A549 (cell line): Measurements from ENCODE around the gene GNAT3. TPM values are rescaled to one million over a fixed set of nuclear protein-coding genes. Genes with fewer than 3 reads are reported as not detected.

Source experiments
- ATAC-seq, 2 experiments: fragments of 200-7000 bp in 1 of 2; fragments of >200 bp in 1 of 2; cut with Nextera tagmentation in 1 of 2; cut with Tn5 transposase in 1 of 2; 3 replicates each; pipeline versions ENCODE4 v1.8.0 to v1.9.1; 2018 to 2020; ENCODE audit warnings: mild to moderate bottlenecking in 1 of 2, moderate library complexity in 1 of 2
- CTCF ChIA-PET: fragments of 300-600 bp; sonication (Branson Sonifier 250); formaldehyde crosslinking; extraction: SDS; loops from one replicate; lab custom pipeline; 2021; ENCODE audit warnings: antibody characterized with exemption, inconsistent platforms; lab: Yijun Ruan, JAX
- POLR2A ChIA-PET: fragments of 350-600 bp; formaldehyde crosslinking; extraction: SDS; loops from one replicate; lab custom pipeline; 2021; ENCODE audit warnings: antibody characterized with exemption, inconsistent platforms; lab: Yijun Ruan, JAX
- DNase-seq, 2 experiments: peaks; one replicate each; pipeline versions ENCODE4 v3.0.0 to v3.0.0-alpha.2; 2011 to 2016; ENCODE audit warnings: low read depth in 1 of 2, low spot score in 1 of 2
- FAIRE-seq: peaks from 2 replicates; lab custom pipeline; 2011; peaks lifted over from hg19 to GRCh38; lab: Jason Lieb, UNC
- H3K27ac ChIP-seq, 2 experiments: fragments of >200 bp; sonication (Bioruptor Twin); formaldehyde crosslinking; 3 replicates each; pipeline ENCODE4 v1.5.1; 2016 to 2017
- H3K4me1 ChIP-seq: fragments of >200 bp; sonication (Bioruptor Twin); formaldehyde crosslinking; 3 replicates; pipeline ENCODE4 v1.6.1; 2016
- H3K4me2 ChIP-seq: fragments of >200 bp; sonication (Bioruptor Twin); formaldehyde crosslinking; 3 replicates; pipeline ENCODE4 v1.6.1; 2016
- H3K4me3 ChIP-seq: fragments of >200 bp; sonication (Bioruptor Twin); formaldehyde crosslinking; 3 replicates; pipeline ENCODE4 v1.5.1; 2016
- H3K9me3 ChIP-seq: fragments of >200 bp; sonication (Bioruptor Twin); formaldehyde crosslinking; 3 replicates; pipeline ENCODE4 v1.6.1; 2016
- ATOH8 ChIP-seq: fragments of 250-450 bp; sonication (Bioruptor Pico); IDR thresholded peaks from 2 replicates; pipeline ENCODE4 v1.5.0; 2020; ENCODE audit warnings: low read depth, mild to moderate bottlenecking, moderate library complexity
- CBX8 ChIP-seq: fragments of 200-600 bp; sonication (generic); IDR thresholded peaks from 2 replicates; pipeline ENCODE4 v1.6.1; 2016
- CEBPB ChIP-seq, 2 experiments: fragments of >200 bp in 1 of 2; sonication (Bioruptor Twin) in 1 of 2; formaldehyde crosslinking in 1 of 2; IDR thresholded peaks; 2 replicates each; pipeline ENCODE4 v1.6.1; 2012 to 2016
- CHD2 ChIP-seq: fragments of 150-350 bp; IDR thresholded peaks from 2 replicates; pipeline ENCODE4 v1.6.1; 2014; ENCODE audit warnings: low read length; ENCODE audit not compliant: partially characterized antibody
- ELK1 ChIP-seq: fragments of 150-350 bp; IDR thresholded peaks from 2 replicates; pipeline ENCODE4 v1.6.1; 2014; ENCODE audit warnings: low read depth, mild to moderate bottlenecking, low read length
- FOSL2 ChIP-seq, 2 experiments: fragments of 450-650 bp in 1 of 2; fragments of >200 bp in 1 of 2; sonication (Bioruptor Twin) in 1 of 2; formaldehyde crosslinking; IDR thresholded peaks; 2 replicates each; pipeline versions ENCODE4 v1.5.0 to v1.6.1; 2016 to 2020; ENCODE audit warnings: mild to moderate bottlenecking in 1 of 2, moderate library complexity in 1 of 2
- HDAC2 ChIP-seq: fragments of 200-600 bp; sonication (generic); IDR thresholded peaks from 2 replicates; pipeline ENCODE4 v1.6.1; 2016
- HEYL ChIP-seq: fragments of 250-450 bp; sonication (Bioruptor Pico); IDR thresholded peaks from 2 replicates; pipeline ENCODE4 v1.8.0; 2021; ENCODE audit warnings: mild to moderate bottlenecking, moderate library complexity
- HMGXB4 ChIP-seq: fragments of 250-450 bp; sonication (Bioruptor Pico); IDR thresholded peaks from 2 replicates; pipeline ENCODE4 v1.5.0; 2021; ENCODE audit warnings: mild to moderate bottlenecking, moderate library complexity, borderline replicate concordance
- HOXA7 ChIP-seq: fragments of 250-450 bp; sonication (Bioruptor Pico); IDR thresholded peaks from 2 replicates; pipeline ENCODE4 v1.5.0; 2020; ENCODE audit warnings: mild to moderate bottlenecking, moderate library complexity
- HOXB5 ChIP-seq: fragments of 250-450 bp; sonication (Bioruptor Pico); IDR thresholded peaks from 2 replicates; pipeline ENCODE4 v1.5.0; 2020; ENCODE audit warnings: mild to moderate bottlenecking, moderate library complexity
- KDM5A ChIP-seq: fragments of 200-600 bp; sonication (generic); IDR thresholded peaks from 2 replicates; pipeline ENCODE4 v1.6.1; 2016; ENCODE audit warnings: antibody characterized with exemption, mild to moderate bottlenecking
- MAFK ChIP-seq: fragments of 450-650 bp; IDR thresholded peaks from 2 replicates; pipeline ENCODE4 v1.6.1; 2014; ENCODE audit not compliant: partially characterized antibody
- MYC ChIP-seq: IDR thresholded peaks from 2 replicates; pipeline ENCODE4 v1.6.1; 2012; ENCODE audit warnings: mild to moderate bottlenecking, inconsistent platforms, low read length, improper control_type of control experiment, borderline replicate concordance
- NFE2L2 ChIP-seq: fragments of 150-350 bp; conservative IDR thresholded peaks from 2 replicates; pipeline ENCODE4 v1.6.1; 2014; ENCODE audit warnings: low read length
- PHF8 ChIP-seq: fragments of 200-600 bp; sonication (generic); IDR thresholded peaks from 2 replicates; pipeline ENCODE4 v1.6.1; 2016; ENCODE audit warnings: low read depth, mild to moderate bottlenecking, antibody characterized with exemption, moderate library complexity, borderline replicate concordance
- POLR2A ChIP-seq: IDR thresholded peaks from 2 replicates; pipeline ENCODE4 v1.6.1; 2012; ENCODE audit warnings: mild to moderate bottlenecking, low read length
- RARB ChIP-seq: fragments of 250-450 bp; sonication (Bioruptor Pico); IDR thresholded peaks from 2 replicates; pipeline ENCODE4 v1.8.0; 2021; ENCODE audit warnings: mild to moderate bottlenecking, moderate library complexity
- RFX5 ChIP-seq: fragments of 450-650 bp; IDR thresholded peaks from 2 replicates; pipeline ENCODE4 v1.7.1; 2014; ENCODE audit warnings: antibody characterized with exemption, mild to moderate bottlenecking, moderate library complexity
- SREBF2 ChIP-seq: fragments of 450-650 bp; IDR thresholded peaks from 2 replicates; pipeline ENCODE4 v1.6.1; 2014; ENCODE audit warnings: mild to moderate bottlenecking, moderate library complexity
- ZFP36 ChIP-seq: fragments of 450-650 bp; IDR thresholded peaks from 2 replicates; pipeline ENCODE4 v1.6.1; 2014; ENCODE audit warnings: borderline replicate concordance; ENCODE audit not compliant: partially characterized antibody
- ZSCAN20 ChIP-seq: fragments of 250-450 bp; sonication (Bioruptor Pico); IDR thresholded peaks from 2 replicates; pipeline ENCODE4 v1.8.0; 2022; ENCODE audit warnings: mild to moderate bottlenecking, moderate library complexity
- WGBS: methylation state at CpG from one replicate; pipeline ENCODE4 v1.1.6; 2017; ENCODE audit errors: missing lambda C conversion rate; 5-methylcytosine and 5-hydroxymethylcytosine counted together
- polyA plus RNA-seq, 4 experiments: library from polyadenylated mRNA; depleted of rRNA in 3 of 4; stranded (reverse); fragments of >200 nt; fragmentation: RNase III in 1 of 4; extraction: RNeasy Plus Mini Kit Qiagen cat#74134 plus additional on column Dnase treatment in 1 of 4; gene quantifications; 2 replicates in 3 of 4; 3 replicates in 1 of 4; pipeline ENCODE4 v1.2.3, GENCODE V29; 2011 to 2017
- TF ChIP-seq, protein P1 (sequence below): fragments of >200 bp; sonication (Bioruptor Twin); formaldehyde crosslinking; IDR thresholded peaks from 3 replicates; pipeline ENCODE4 v1.6.1; 2016
- TF ChIP-seq, protein P2 (sequence below): IDR thresholded peaks from 2 replicates; pipeline ENCODE4 v1.6.1; 2012
- TF ChIP-seq, protein P3 (sequence below): IDR thresholded peaks from 2 replicates; pipeline ENCODE4 v1.6.1; 2012

GNAT3 gene
- polyA plus RNA-seq, 2 of the 4 experiments (the other 2 are of a cell fraction), result not detected

GRCh38 chr7:80536426-80536825 lies 24.6 kb upstream of the GNAT3 start:
- Histone ChIP-seq H3K4me2 (no peak overlapping the region), H3K9me3 (no peaks in the 10 kb centered on the region), H3K4me3 (no peak overlapping the region), H3K4me1 (no peaks in the 10 kb centered on the region), H3K27ac (no peak overlapping the region)
- DNase-seq, result no peak
- TF ChIP-seq MAFK (no peak), HOXA7 (CRISPR knock-in tag) (no peak), SREBF2 (no peak), KDM5A (no peak), RFX5 (no peak), CEBPB (IDR thresholded peaks at IDR 0.05) (no peak)
- ChIA-PET CTCF (no interaction called here), POLR2A (no interaction called here)
- no peak for ATAC-seq
- 84% methylated on average over 2 of the region's 2 CpGs for WGBS
- no peak for FAIRE-seq

DNA sequence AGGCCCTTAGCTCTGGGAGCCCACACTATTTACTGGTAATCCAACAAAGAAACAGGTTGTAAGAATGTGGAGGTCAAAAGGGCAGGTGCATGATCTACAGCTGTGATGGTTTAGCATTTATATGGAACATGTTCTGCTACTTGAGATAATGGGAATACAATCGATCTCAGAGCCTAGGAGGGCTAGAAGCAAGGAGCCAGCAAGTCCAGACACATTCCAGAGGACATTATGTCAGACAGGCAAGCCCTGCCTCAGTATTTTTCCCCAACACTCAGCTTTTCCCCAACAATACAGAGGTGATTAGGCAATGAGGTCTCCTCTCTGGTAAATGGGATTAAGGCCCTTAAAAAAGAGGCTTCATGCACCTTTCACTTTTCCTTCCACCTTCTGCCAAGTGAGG lies 21.4 kb upstream of the GNAT3 start:
- no peak overlapping the region for H3K4me2 ChIP-seq
- TF ChIP-seq MAFK, result no peak
- TF ChIP-seq HMGXB4 (CRISPR knock-in tag), result no peak
- TF ChIP-seq RARB (CRISPR knock-in tag), result no peak
- TF ChIP-seq ELK1, result no peak
- TF ChIP-seq HEYL (CRISPR knock-in tag), result no peak
- TF ChIP-seq HOXB5 (CRISPR knock-in tag), result no peak
- TF ChIP-seq, all 56 proteins: peak for 0
- ATAC-seq (no peak), FAIRE-seq (no peak), DNase-seq (no peak)
- Histone ChIP-seq H3K27ac (no peak overlapping the region), H3K4me1 (no peaks in the 10 kb centered on the region), H3K4me3 (no peak overlapping the region), H3K9me3 (no peaks in the 10 kb centered on the region)
- ChIA-PET CTCF (no interaction called here), POLR2A (no interaction called here)
- 27% methylated on average over 1 of the region's 1 CpG for WGBS

DNA sequence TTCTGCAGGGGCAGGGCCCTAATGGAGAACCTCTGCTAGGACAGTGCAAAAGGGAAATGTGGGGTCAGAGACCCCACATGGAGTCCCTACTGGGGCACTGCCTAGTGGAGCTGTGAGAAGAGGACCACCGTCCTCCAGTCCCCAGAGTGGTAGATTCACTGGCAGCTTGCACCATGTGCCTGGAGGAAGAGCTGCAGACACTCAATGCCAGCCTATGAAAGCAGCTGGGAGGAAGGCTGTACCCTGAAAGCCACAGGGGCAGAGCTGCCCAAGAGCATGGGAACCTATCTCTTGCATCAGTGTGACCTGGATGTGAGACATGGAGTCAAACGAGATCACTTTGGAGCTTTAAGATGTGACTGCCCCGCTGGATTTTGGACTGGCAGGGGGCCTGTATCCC lies 20.3 kb upstream of the GNAT3 start:
- ATAC-seq, result no peak
- DNase-seq, result no peak
- WGBS, result 75% methylated on average over 3 of the region's 3 CpGs
- no peak overlapping the region for H3K27ac ChIP-seq
- CTCF ChIA-PET, result interaction anchor here (1.3 kb wide), 1 partner anchor 10 kb away, joined by 4 read pairs; no protein-coding TSS in a partner anchor
- H3K4me3 ChIP-seq, result no peak overlapping the region
- H3K4me1 ChIP-seq, result no peaks in the 10 kb centered on the region
- no peak for FAIRE-seq
- no peaks in the 10 kb centered on the region for H3K9me3 ChIP-seq
- POLR2A ChIA-PET, result no interaction called here
- no peak overlapping the region for H3K4me2 ChIP-seq
- no peak for TF ChIP-seq HDAC2
- TF ChIP-seq, protein P1, sequence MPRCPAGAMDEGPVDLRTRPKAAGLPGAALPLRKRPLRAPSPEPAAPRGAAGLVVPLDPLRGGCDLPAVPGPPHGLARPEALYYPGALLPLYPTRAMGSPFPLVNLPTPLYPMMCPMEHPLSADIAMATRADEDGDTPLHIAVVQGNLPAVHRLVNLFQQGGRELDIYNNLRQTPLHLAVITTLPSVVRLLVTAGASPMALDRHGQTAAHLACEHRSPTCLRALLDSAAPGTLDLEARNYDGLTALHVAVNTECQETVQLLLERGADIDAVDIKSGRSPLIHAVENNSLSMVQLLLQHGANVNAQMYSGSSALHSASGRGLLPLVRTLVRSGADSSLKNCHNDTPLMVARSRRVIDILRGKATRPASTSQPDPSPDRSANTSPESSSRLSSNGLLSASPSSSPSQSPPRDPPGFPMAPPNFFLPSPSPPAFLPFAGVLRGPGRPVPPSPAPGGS, result no peak
- TF ChIP-seq MAFK, result no peak
- TF ChIP-seq CBX8, result no peak
- TF ChIP-seq, protein P2, sequence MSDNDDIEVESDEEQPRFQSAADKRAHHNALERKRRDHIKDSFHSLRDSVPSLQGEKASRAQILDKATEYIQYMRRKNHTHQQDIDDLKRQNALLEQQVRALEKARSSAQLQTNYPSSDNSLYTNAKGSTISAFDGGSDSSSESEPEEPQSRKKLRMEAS, result no peak
- TF ChIP-seq, protein P3, sequence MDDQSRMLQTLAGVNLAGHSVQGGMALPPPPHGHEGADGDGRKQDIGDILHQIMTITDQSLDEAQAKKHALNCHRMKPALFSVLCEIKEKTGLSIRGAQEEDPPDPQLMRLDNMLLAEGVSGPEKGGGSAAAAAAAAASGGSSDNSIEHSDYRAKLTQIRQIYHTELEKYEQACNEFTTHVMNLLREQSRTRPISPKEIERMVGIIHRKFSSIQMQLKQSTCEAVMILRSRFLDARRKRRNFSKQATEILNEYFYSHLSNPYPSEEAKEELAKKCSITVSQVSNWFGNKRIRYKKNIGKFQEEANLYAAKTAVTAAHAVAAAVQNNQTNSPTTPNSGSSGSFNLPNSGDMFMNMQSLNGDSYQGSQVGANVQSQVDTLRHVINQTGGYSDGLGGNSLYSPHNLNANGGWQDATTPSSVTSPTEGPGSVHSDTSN, result no peak
- no peak for TF ChIP-seq ATOH8
- no peak for TF ChIP-seq NFE2L2
- TF ChIP-seq CHD2, result no peak
- no peak for TF ChIP-seq POLR2A
- no peak for TF ChIP-seq ZSCAN20 (CRISPR knock-in tag)
- no peak for TF ChIP-seq MYC
- no peak for TF ChIP-seq FOSL2 (IDR thresholded peaks at IDR 0.05)
- no peak for TF ChIP-seq FOSL2 (CRISPR knock-in tag; IDR thresholded peaks at IDR 0.05)
- TF ChIP-seq PHF8, result no peak
- TF ChIP-seq ZFP36, result no peak
